ENCODE measurements around the gene CRKL.

Gene CRKL

DNA sequence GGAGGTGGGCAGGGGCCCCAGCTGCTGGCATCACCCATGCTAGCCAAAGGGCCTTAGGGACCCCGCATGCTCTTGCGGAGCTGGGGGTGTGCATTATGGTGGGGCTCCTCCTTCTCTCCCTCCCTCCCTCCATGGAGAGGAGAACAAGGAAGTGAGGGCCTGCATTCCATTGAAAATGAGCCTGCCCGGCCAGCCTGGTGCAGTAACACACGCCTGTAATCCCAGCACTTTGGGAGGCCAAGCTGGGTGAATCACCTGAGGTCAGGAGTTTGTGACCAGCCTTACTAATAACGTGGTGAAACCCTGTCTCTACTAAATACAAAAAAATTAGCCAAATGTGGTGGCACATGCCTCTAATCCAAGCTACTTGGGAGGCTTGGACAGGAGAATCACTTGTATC, 36.0 kb upstream of the CRKL start:
- TF ChIP-seq CTCF (IDR thresholded peaks at IDR 0.05; ENCODE audit: insufficient read depth, low read depth, low read length, missing control alignments), result no peak
- no peak overlapping the region for H3K4me3 ChIP-seq (ENCODE audit: low read depth, low read length)
- no peak for DNase-seq (ENCODE audit: low read depth)

DNA sequence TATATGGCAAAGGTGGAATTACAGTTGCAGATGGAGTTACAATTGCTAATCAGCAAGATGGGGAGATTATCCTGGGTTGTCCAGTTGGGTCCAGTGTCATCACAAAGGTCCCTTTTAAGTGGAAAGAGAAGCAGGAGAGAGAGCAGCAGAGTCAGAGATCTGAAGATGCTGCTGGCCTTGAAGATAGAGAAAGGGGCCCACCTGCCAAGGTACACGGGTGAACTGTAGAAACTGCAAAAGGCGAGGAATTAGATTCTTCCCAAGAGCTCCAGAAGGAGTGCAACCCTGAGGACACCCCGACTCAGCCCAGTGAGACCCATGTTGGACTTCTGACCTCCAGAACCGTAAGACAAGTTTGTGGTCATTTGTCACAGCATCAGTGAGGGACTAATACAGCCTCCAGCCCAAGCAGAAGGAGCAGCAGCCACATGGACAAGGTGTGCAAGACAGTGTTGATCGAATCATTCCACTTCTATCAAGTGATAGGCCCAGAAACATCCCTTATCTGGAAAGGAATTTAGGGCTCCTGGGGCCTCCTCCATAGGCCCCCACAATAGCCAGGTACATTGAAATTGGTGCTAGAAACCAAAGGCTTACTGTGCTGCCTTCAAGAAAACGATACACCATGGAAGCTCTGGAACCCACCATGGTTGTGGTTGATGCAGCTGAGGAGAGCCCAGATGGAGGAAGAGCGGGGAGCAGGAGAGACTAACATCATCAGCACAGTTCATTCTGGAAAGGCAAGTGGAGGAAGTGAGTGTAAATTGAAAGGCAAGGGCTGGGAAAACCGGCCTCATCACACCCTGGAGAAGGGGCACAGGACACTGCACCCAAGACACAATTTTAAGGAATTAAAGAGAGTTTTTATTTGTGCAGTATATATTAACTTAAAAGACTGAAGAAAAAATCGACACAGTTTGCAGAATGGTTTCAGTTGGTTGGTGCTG, 35.1 kb upstream of the CRKL start:
- no peak for DNase-seq (ENCODE audit: low read depth)
- no peak overlapping the region for H3K4me3 ChIP-seq (ENCODE audit: low read depth, low read length)
- no peak for TF ChIP-seq CTCF (IDR thresholded peaks at IDR 0.05; ENCODE audit: insufficient read depth, low read depth, low read length, missing control alignments)

GRCh38 chr22:20882855-20883254, 34.4 kb upstream of the CRKL start:
- H3K4me3 ChIP-seq (ENCODE audit: low read depth, low read length), result no peak overlapping the region
- no peak for DNase-seq (ENCODE audit: low read depth)
- no peak for TF ChIP-seq CTCF (IDR thresholded peaks at IDR 0.05; ENCODE audit: insufficient read depth, low read depth, low read length, missing control alignments)

DNA sequence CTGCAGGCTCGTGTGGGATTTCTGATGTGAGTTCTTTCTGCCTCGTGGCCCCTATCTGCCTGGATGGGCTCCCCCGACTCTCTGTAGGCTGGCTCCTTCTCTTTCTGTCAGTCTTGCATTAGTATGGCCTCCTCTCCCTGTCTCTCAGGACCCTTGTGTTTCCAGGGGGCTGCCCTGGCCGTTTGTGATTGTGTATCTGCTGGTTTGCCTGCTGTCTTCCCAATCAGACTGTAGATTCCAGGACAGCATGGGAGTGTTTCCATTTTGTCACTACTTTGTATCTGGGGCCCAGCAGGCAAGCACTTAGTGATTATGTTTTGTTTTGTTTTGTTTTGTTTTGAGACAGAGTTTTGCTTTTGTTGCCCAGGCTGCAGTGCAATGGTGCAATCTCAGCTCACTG, 32.8 kb upstream of the CRKL start:
- TF ChIP-seq CTCF (IDR thresholded peaks at IDR 0.05; ENCODE audit: insufficient read depth, low read depth, low read length, missing control alignments), result no peak
- H3K4me3 ChIP-seq (ENCODE audit: low read depth, low read length), result no peak overlapping the region

GRCh38 chr22:20885017-20885556, 32.1 kb upstream of the CRKL start:
- TF ChIP-seq CTCF (IDR thresholded peaks at IDR 0.05; ENCODE audit: insufficient read depth, low read depth, low read length, missing control alignments), result no peak
- DNase-seq (ENCODE audit: low read depth), result no peak
- no peak overlapping the region for H3K4me3 ChIP-seq (ENCODE audit: low read depth, low read length)

More for the DNA sequence above, 32.8 kb upstream of the CRKL start:
- no peak for DNase-seq (ENCODE audit: low read depth)

DNA sequence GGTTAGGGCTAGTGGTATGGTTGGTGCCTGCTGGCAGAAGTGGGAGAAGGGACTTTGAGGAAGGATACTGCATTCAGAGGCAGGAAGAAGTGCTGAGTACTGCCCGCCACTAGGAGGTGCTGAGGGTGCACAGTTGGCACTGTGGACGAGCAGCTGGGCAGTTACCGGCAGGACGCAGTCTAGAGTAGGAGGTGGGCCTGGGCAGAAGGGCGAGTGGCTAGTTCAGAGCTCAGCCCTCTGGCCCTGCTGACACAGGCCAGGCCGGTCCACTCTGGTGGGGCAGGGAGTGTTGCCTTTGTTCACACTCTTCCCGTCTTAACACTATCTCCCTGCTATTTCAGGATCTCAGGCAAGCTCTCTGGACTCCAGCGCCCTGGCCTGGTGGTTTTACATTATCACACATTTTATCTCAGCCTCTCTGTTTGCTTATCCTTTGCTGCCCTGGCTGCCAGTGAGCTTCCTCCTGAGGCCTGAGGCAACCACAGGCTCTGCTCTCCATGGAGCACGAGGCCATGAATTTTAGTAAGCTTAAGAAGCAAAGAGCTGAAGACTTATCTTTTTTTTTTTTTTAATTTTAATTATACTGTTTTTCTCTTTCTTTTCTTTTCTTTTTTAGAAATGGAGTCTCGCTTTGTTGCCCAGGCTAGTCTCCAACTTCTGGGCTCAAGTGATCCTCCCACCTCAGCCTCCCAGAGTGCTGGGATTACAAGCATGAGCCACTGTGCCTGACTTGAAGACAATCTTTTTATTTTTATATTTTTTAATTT, 31.5 kb upstream of the CRKL start:
- H3K4me3 ChIP-seq (ENCODE audit: low read depth, low read length), result no peak overlapping the region
- TF ChIP-seq CTCF (IDR thresholded peaks at IDR 0.05; ENCODE audit: insufficient read depth, low read depth, low read length, missing control alignments), result peak; percentile 75
- DNase-seq (ENCODE audit: low read depth), result peak; percentile 55
